HL-60 (cell line): ENCODE measurements around the gene PITX2.

ENCODE experiments used
- GABPA ChIP-seq: IDR thresholded peaks from 2 replicates; pipeline ENCODE4 v1.6.1; 2012; ENCODE audit warnings: low read depth
- TF ChIP-seq, protein P1 (sequence below): IDR thresholded peaks from one replicate; pipeline ENCODE4 v1.5.1; 2011; ENCODE audit warnings: low read length, control low read depth, inconsistent platforms; ENCODE audit not compliant: insufficient read depth
- TF ChIP-seq, protein P2 (sequence below): IDR thresholded peaks from 2 replicates; pipeline ENCODE4 v1.6.1; 2012; ENCODE audit warnings: low read depth; ENCODE audit not compliant: insufficient replicate concordance

DNA sequence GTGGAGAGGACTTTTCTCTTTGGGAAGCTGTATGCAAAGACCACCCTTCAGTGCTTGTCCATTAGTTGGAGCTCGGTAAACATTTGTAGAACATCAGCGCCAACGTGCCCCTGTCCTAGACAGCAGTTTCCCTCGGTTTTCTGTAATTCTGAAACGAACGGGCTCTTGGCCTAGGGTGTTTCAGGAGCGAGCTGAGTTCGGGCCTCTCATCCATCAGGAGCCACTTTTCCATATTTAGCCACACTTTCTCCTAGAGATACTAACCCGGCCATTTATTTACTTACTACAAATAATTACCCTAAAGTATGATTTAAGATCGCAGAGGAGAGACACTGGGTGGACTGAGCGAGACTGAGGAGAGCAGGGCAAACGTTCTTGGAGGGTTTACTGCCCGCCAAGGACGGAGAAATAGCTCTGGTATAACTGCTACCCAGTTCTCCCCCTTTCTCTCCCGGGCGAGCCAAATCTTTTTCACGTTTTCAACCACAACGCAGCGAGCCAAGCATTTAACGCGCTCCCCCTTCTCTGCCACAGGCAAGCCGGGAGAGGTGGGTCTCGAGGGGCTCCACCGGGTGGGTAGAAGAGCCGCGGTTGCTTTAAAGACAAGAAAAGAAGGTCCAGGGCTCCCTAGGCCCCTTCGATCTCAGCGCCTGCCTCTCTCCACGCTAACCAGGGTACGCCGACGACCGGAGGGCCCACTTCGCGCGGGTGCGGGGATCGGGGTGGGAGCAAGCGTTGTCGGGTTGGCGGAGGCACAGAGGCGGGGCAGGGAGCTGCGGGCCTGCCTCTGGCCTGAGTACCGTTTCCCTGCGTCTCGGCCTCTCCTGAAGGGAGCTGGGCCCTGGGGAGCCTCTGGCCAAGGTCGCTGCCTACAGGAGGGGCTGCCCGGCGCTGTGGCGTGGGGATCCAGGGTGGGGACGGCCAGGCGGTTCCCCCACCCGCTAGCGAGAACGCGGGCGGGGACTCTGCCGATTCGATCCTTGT is 10.8 kb upstream of the PITX2 start:
- TF ChIP-seq, protein P1, sequence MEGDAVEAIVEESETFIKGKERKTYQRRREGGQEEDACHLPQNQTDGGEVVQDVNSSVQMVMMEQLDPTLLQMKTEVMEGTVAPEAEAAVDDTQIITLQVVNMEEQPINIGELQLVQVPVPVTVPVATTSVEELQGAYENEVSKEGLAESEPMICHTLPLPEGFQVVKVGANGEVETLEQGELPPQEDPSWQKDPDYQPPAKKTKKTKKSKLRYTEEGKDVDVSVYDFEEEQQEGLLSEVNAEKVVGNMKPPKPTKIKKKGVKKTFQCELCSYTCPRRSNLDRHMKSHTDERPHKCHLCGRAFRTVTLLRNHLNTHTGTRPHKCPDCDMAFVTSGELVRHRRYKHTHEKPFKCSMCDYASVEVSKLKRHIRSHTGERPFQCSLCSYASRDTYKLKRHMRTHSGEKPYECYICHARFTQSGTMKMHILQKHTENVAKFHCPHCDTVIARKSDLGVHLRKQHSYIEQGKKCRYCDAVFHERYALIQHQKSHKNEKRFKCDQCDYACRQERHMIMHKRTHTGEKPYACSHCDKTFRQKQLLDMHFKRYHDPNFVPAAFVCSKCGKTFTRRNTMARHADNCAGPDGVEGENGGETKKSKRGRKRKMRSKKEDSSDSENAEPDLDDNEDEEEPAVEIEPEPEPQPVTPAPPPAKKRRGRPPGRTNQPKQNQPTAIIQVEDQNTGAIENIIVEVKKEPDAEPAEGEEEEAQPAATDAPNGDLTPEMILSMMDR, result no peak
- TF ChIP-seq, protein P2, sequence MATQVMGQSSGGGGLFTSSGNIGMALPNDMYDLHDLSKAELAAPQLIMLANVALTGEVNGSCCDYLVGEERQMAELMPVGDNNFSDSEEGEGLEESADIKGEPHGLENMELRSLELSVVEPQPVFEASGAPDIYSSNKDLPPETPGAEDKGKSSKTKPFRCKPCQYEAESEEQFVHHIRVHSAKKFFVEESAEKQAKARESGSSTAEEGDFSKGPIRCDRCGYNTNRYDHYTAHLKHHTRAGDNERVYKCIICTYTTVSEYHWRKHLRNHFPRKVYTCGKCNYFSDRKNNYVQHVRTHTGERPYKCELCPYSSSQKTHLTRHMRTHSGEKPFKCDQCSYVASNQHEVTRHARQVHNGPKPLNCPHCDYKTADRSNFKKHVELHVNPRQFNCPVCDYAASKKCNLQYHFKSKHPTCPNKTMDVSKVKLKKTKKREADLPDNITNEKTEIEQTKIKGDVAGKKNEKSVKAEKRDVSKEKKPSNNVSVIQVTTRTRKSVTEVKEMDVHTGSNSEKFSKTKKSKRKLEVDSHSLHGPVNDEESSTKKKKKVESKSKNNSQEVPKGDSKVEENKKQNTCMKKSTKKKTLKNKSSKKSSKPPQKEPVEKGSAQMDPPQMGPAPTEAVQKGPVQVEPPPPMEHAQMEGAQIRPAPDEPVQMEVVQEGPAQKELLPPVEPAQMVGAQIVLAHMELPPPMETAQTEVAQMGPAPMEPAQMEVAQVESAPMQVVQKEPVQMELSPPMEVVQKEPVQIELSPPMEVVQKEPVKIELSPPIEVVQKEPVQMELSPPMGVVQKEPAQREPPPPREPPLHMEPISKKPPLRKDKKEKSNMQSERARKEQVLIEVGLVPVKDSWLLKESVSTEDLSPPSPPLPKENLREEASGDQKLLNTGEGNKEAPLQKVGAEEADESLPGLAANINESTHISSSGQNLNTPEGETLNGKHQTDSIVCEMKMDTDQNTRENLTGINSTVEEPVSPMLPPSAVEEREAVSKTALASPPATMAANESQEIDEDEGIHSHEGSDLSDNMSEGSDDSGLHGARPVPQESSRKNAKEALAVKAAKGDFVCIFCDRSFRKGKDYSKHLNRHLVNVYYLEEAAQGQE, result no peak
- no peak for TF ChIP-seq GABPA
